ENCODE results near the gene GDI1.

The GDI1 gene

DNA sequence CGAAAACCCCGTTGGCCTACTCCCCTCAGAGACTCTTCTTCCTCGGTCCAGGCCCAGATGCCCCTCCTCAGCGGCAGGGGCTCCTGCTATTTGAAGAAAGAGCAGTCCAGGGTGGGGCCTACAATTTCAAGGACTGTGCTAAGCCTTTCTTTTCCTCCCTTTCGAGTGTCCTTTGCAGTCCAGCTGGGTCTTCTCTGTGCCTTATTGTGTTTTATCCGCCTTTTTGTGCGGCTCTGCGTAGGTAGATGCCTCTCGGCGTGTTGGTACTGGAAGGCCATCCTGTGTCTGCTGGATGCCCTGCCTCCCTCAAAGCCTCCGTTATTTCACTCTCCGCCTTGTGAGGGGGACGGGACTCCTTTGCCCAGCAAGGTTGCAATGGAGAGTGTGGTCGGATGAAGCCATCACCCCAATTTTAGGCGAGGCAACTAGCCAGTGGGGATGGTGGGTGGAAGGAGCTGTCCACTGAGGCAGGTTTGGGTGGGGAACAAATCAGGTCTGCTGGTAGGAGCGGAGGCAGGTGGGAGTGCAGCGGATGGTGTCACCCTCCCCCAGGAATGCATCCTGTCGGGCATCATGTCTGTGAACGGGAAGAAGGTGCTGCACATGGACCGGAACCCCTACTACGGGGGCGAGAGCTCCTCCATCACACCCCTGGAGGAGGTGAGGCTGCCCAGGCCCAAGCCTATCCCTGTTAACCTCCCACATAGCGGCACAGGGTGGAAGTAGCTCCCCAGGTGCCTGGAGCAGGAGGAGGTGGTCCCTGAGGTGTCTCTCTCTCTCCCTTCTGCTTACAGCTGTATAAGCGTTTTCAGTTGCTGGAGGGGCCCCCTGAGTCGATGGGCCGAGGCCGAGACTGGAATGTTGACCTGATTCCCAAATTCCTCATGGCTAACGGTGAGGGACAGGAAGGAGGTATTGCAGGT lies 1.3 kb downstream of the GDI1 start:
- no peak for DNase-seq (ENCODE audit: low read depth)

DNA sequence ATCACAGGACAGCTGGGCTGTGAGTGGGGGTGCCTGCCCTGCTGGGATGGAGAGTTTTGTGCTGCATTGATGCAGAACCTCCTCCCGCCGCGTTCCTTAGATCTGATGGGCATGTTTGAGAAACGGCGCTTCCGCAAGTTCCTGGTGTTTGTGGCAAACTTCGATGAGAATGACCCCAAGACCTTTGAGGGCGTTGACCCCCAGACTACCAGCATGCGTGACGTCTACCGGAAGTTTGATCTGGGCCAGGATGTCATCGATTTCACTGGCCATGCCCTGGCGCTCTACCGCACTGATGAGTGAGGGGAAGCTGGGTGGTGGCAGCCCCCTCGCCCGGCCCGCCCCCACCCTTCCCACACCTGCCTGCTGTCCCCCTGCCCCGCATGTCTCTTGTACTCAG lies 2.9 kb downstream of the GDI1 start:
- no peak for DNase-seq (ENCODE audit: low read depth)

DNA sequence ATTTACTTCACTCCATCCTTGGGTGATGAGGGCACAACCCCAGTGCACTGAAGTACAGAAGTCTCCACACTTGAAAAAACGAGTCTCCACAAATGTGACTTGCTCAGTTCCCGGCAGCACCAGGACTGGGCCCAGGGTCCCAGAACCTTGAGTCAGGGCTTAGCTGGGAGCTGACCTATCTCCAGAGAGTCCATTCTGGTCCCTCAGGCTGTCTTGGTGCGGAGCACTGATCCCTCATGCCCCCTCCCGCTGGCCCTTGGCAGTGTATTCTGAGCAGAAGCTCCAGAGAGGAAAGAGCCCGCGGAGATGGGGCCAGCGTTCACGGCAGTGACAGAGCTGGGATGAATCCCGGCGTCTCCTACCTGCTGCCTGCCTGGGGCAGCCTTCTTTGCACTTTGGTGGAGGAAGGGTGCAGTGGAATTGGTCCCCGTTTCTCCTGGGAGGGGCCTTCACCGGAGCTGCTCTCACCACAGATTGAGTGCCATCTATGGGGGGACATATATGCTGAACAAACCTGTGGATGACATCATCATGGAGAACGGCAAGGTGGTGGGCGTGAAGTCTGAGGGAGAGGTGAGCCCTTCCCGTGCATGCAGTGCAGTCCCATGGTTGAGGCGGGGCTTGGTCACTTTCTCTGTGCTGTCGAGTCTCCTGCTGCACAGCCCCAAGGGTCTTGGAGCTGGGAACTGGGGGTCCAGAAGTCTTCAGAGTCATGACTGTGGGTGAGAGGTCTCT lies 3.8 kb downstream of the GDI1 start:
- DNase-seq (ENCODE audit: low read depth) = no peak

DNA sequence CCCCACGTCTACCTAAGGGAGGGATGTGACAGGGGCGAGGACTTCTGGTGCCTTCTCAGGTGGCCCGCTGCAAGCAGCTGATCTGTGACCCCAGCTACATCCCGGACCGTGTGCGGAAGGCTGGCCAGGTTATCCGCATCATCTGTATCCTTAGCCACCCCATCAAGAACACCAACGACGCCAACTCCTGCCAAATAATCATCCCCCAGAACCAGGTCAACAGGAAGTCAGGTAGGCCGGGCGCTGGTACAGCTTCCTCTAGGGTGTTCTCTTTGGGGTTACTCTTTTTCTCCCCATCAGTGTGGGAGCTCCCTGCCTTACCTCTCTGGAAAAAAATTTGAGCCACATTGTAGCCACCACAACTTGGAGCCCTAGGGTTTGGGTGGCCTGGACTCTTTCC lies 4.6 kb downstream of the GDI1 start:
- DNase-seq (ENCODE audit: low read depth) = no peak

DNA sequence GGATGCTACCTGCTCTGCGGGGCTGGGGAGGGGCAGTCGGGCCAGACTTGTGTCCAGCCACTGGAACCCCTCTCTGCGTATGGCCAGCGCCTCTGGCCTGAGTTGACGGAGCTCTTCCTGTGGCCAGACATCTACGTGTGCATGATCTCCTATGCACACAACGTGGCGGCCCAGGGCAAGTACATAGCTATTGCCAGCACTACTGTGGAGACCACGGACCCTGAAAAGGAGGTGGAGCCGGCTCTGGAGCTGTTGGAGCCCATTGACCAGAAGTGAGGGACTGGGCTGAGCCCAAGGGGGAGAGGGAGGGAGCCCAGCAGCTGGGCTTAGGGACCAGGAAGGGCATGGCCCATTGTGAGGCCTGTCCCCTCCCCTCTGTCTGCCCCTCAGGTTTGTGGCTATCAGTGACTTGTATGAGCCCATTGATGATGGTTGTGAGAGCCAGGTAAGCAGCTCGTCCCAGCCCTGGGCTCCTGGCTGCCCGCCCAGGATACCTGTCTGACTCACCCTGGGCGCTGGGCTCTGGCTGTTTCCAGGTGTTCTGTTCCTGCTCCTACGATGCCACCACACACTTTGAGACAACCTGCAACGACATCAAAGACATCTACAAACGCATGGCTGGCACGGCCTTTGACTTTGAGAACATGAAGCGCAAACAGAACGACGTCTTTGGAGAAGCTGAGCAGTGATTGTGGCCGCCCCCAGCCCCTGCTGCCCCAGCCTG lies 5.2 kb downstream of the GDI1 start:
- DNase-seq (ENCODE audit: low read depth) = no peak

DNA sequence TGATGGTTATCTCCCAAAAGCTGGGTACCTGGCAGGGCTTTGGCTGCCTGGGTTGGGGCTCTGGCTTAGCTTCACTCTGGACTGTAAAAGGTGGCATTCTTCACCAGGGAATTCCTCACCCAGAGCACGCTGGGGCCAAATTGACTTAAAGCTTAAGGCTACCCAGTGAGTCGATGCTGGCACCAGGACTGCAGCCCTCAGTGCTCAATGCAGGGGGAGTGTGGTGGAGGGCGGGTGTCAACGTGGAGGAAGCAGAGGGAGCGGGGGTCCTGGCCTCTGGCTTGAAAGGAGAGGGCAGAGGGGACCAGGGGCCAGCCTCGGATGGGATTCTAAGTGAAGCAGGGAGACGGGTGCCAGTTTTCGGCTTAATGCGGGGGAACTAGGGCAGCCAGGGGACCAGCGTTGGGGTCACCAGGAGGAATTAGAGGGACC lies 6.5 kb downstream of the GDI1 start:
- DNase-seq (ENCODE audit: low read depth) = no peak

DNA sequence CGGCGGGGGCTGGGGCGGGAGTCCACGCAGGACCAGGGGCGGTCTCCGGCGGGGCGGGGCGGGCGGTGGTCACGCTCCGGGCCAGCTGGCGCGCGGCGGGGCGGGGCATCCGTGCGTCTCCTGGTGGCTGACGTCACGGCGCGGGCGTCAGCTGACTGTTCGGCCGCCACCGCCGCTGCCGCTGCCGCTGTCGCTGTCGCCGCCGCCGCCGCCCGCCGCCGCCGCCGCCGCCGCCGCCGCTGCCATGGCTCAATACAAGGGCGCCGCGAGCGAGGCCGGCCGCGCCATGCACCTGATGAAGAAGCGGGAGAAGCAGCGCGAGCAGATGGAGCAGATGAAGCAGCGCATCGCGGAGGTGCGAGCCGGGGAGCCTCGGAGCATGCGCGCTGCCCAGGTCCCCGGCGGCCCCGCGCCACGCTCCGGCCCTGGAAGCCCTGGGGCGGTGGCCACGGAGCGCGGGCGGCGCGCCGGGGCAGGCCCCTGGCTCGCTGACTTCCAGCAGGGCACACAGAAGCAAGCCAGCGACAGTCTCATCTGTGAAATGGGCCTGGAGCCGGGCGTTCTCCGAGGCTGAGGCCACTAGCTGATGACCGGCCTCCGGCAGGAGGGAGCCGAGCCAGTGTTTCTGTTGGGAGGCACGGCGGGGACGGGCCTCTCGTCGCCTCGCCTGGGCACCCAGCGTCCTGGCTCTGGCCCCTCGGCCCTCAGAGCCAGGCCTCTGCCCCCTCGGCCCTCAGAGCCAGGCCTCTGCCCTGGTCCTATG lies 7.2 kb downstream of the GDI1 start, which contains the start of gene FAM50A:
Gene FAM50A (plus strand): TSS at position 150 of the 763 bp plus-strand sequence. CDS start 95 bp downstream, at position 245.
- no peak for DNase-seq (ENCODE audit: low read depth)

DNA sequence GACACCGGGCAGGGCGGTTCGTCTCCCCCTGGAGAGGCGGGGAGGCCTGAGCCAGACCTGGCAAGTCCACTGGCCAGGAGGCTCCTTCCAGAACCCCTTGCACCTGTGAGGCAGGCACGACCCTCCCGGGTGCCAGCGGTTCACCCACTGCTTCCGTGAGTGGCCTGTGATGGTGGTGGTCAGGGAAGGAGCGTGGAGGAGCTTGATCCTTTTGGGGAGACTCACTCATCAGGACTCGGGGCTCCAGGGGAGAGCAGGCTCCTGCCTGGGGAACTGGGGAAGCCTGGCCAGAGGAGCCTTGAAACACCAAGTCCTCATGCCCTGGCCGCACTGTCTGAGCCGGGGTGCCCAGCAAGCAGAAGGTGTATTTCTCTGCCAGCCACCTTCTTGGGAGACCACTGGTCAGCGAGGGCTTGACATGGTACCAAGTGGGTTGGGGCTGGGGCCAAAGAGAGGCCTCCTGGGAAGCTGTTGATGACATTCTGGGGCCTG lies 7.8 kb downstream of the GDI1 start:
- DNase-seq (ENCODE audit: low read depth) = no peak

DNA sequence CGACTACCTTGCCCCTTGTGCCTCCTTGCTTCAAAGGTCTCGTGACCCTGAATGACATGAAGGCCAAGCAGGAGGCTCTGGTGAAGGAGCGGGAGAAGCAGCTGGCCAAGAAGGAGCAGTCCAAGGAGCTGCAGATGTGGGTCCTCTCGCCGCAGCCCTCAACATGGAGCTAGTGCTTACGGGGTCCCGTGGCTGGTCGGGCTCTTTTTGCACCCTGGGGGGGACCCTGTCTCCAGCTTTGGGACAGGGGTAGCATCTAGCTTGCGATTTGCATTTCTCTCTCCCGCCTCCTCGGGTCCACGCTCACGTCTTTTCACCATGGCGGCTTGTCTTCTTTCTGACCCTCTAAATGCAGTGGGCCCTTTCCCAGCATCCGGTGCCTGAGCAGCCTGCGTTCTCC lies 8.8 kb downstream of the GDI1 start:
- no peak for DNase-seq (ENCODE audit: low read depth)

DNA sequence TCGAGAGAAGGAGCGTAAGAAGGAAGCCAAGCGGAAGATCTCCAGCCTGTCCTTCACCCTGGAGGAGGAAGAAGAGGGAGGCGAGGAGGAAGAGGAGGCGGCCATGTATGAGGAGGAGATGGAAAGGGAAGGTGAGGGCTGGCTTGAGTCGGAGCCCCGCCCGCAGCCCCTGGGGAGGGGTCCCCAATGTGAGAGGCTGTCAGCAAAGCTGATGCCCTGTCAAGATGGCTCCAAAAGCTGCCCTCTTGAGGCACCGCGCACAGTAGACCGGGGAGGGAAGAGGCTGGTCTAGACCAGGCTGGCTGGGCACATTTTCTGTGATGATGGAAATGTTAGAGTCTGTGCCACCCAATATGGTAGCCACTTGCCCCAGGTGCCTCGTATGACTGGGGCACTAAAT lies 9.5 kb downstream of the GDI1 start:
- DNase-seq (ENCODE audit: low read depth) = no peak

DNA sequence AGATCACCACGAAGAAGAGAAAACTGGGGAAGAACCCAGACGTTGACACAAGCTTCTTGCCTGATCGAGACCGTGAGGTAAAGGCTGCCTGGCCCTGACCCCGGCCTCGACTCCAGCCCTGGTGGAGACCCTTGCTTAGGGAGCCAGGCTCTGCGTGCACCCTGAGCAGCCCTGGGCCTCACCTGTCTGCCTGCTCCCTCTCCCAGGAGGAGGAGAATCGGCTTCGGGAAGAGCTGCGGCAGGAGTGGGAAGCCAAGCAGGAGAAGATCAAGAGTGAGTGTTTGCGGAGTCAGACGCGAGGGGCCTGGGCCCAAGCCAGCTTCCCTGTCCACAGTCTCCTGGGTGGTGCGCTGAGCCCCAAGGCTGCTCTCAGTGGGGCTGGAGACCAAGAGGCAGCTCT lies 11.5 kb downstream of the GDI1 start:
- DNase-seq (ENCODE audit: low read depth) = no peak

DNA sequence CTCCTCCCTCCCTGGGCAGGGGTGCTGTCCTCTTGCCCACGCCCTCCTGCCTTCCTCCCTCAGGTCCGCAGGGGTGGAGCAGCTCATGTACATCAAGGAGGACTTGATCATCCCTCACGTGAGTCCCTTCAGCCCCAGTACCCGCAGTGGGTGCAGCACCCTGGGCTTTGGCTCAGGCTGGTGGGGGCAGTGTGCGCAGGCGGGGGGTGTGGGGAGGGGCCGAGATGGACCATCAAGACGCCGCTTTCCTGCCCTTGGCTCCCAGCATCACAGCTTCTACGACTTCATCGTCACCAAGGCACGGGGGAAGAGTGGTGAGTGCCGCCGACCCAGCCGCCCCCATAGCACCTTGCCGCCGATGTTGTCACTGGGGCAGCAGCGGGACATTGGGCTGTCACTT lies 12.7 kb downstream of the GDI1 start:
- no peak for DNase-seq (ENCODE audit: low read depth)

DNA sequence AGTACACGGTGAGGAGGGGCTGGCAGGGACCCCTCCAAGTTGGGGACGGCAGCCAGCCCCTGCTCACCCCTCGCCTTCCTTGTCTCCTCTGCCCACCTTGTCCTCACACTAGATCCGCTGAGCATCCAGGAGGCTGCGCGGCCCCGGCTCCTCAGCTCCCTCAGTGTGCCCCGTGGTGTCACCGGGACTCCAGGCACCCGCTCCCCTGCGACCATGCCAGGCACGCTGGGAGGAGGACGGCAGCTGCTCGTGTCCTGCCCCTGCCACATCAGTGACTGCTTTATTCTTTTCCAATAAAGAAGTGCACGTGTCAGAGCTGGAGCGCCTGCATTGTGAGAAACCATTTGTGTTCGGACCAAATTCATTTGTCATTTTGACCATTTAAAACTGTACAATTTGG lies 13.4 kb downstream of the GDI1 start:
- no peak for DNase-seq (ENCODE audit: low read depth)

DNA sequence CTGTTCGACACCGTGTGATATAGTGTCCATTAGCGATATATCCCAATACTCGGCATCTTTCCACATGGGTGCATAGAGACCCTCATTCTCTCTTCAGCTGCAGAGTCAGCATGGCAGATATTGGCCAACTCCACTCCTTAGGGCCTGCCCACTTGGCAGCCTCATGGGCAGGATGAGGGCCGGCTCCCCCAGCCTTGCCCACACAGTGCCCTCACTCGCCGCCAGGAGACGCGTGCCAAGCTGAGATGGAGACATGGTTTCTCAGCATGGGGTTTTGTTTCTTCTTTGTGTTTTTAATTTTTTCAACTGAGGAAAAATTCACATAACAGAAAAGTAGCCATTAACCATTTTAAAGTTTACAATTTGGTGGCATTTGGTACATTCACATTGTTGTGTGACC lies 15.9 kb downstream of the GDI1 start:
- no peak for DNase-seq (ENCODE audit: low read depth)

DNA sequence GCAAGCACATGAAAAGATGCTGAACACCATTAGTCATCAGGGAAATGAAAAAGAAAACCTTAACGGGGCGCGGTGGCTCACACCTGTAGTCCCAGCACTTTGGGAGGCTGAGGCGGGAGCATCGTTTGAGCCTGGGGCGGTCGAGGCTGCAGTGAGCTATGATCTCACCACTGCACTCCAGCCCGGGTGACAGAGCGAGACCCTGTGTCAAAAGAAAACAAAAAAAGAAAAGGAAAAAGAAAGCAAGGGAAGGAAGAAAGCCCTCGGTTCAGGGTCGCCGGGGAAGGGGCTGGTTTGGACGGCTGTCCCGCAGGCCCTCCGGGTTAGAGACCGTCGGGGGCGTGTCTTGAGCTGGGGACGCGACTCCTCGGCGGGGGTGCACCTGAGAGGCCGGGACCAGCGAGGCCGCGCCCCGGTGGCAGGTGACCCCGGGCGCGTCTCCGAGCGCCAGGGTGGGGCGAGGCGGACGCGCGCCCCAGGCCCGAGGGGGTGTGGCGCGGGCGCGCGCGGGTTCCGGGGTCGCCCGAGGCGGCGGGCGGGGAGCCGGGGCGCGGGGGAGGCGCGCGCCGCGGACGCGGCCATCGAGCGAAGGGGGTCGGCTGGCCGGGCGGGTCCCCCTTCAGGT lies 20.6 kb downstream of the GDI1 start:
- DNase-seq (ENCODE audit: low read depth) = no peak

DNA sequence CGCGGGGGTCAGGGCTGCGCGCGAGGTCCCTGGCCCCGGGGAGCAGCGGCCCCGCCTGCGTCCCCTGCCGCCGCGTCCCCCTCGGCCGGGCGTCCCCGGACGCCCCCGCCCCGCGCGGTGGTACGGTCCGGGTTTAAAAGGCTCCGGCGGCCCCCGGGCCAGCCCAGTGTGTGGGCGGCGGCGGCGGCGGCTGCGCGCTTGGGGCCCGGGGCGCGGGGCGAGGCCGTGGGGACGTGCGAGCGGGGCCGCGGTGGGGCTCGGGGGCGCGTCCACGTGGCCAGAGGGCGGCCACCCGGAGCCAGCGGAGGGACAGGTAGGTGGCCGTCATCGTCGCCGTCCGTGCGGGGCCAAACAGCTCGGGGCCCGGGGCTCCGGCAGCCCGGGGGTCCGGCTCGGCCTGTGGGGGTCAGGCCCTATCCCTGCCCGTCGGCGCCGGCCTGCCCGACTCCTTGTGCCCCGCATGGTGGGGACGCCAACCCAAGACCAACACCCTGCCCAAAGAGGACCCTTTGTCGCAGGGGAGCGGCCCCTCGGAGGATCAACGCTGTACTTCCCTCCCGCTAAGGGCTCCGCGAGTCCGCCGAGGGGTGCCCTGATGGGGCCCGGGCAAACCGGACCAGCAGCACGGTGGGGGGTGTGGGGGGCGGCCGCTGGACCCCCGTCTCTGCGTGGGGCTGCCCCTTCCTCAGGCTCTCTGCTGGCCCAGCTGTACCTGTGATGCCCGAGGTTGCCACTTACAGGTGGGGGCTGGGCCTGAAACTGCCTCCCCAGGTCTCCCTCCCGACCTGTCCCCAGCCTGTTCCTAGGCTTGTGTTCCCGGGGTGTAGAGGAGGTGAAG lies 21.4 kb downstream of the GDI1 start, which contains the start of gene PLXNA3:
Gene PLXNA3 (plus strand): TSS at position 166 of the 838 bp plus-strand sequence. CDS start 1,903 bp downstream, outside the sequence.
- no peak for DNase-seq (ENCODE audit: low read depth)

DNA sequence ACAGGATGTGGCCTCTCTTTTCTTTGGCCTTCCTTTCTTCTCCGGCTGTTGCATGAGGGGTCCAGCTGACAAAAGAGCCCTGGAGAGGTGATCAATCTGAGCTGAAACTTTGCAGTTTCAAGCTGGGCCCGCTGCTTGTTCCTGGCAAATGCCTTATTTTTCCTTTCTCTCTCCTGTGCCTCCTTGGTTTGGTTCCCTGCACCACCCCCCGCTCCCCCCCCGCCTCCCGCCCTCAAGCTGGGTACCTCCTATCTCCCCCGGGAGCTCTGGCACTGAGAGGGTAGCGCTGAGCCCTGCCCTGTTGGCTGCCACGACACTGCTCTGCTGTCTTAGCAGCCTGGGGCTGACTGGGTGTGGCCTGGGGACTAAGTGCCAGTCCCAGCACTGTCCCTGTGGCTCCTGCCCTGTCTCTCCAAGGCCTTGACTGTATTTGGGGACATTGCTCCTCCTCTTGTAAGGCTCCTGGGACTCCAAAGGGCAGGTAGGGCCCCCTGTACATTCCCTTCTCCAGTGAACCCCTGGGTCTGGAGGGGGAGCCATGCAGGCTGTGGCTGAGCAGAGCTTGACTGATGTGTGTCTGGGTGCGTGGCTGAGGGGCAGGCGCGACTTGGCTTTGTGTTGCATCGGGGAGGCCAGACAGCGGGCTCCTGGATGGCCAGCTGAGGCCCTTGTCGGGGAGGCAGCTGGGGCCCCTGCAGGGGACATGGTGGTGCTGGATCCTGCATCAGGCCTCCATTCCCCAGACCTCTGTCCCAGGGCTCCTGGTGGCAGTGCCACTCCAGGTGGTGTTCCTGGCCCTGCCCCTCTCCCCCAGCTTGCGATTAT lies 22.2 kb downstream of the GDI1 start:
- no peak for DNase-seq (ENCODE audit: low read depth)

DNA sequence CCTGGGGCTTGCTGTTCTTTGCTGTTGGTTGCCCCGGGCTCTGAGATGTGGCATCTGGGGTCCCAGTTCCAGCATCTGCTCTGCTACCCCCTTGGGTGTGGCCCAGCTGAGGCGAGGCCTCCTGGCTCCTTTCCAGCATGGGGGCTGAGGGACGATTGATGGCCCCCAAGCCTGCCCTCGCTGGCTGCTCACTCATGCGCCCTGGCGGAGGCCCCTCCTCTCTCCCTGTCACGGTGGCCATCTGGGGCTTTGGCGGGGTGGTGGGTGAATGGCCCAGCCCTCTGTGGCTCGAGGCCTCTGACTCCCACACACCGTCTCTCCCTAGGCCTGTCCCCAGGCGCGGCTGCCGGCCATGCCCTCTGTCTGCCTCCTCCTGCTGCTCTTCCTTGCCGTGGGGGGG lies 22.9 kb downstream of the GDI1 start:
- no peak for DNase-seq (ENCODE audit: low read depth)

DNA sequence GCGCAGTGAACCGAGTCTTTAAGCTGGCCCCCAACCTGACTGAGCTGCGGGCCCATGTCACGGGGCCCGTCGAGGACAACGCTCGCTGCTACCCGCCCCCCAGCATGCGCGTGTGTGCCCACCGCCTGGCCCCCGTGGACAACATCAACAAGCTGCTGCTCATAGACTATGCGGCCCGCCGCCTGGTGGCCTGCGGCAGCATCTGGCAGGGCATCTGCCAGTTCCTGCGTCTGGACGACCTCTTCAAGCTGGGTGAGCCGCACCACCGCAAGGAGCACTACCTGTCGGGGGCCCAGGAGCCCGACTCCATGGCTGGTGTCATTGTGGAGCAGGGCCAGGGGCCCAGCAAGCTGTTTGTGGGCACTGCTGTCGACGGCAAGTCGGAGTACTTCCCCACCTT lies 23.4 kb downstream of the GDI1 start:
- no peak for DNase-seq (ENCODE audit: low read depth)
